GM18870 (cell line): ENCODE results near the gene ZNF398.
A peak's percentile ranks its signal among the peaks of the same experiment; 100 is the strongest.

Experiments
- ATAC-seq: cut with Tn5 transposase; IDR thresholded peaks from one replicate; pipeline ENCODE4 v1.9.1; 2021; ENCODE audit warnings: moderate library complexity; ENCODE audit not compliant: unreplicated experiment

The ZNF398 gene

DNA sequence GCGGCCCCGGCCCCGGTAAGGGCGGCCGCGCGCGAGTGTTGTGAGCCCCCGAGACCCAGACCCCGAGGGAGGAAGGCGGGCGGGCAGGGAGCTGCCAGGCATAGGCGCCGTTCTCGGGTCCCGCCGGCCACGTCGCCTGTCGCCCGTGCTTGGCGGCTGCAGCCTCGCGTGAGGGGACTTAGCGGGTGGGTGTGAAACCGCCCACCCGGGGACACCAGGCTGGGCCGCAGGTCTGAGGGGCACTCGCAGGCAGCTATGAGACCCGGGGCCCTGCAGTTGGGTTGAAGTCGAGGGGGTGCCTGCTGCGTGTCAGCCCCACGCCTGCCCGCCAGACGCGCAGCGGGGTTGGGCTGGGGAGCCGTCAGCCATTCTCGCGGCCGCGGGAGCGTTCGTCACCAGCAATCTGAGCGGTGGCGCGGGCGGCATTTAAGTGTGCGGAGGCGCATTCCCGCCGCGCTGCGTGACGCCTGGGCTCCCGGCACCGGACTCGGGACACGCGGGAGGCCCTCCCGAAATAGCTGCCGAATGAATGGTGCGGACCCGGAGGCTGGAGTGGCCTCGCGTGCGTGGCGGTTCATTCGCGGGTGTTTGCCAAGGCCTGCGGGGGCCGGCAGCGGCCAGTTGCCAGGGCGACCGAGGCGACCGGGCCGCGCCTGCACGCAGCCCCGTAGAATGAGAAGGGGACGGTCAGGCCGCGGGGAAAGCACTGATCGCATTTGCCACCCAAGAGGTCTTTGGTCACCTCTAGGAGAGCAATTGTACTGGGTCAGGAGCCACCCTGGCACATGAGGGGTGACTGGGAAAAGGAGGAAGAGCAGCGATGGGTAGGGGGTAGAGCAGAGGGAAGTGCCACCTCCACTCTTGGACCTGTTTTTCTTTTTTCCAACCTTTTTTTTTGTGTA is 750 bp downstream of the ZNF398 start:
- peak; percentile 15 for ATAC-seq

DNA sequence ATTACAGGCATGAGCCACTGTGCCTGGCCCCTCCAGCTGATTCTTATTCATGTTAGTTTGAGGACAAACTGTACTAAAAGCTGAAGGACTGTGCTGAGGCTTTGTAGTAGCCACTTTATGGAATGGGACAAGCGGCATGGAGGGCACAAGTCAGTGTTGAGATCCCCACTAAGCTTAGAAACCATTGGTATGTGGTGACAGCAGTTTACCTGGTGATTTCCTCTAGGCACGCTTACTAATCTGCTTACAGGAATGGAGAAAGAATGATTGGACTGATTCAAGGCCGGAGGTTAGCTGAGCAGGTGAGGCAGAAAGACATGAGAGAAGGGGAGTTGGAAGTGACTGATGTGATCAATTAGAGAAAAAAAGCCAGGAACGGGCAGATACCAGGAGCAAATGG is 3.7 kb downstream of the ZNF398 start:
- no peak for ATAC-seq

DNA sequence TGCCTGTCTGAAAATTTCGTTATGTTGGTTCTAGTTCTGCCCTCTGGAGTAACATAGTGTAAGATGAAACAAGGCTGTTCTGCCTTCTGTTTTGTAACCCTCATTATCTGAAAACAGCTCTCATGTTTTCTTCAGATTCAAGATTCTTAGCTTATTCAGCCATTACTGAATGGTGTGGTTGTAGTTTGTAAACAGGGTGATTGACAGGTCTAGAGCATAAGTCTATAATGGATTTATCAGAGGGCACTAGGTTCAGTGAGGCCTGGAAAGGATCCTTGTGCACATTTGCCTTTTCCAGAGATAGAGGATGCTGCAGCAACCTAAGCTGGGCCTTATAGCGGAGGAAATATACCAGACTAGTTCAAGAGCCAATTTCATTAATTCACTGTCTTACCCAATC is 6.1 kb downstream of the ZNF398 start:
- no peak for ATAC-seq

DNA sequence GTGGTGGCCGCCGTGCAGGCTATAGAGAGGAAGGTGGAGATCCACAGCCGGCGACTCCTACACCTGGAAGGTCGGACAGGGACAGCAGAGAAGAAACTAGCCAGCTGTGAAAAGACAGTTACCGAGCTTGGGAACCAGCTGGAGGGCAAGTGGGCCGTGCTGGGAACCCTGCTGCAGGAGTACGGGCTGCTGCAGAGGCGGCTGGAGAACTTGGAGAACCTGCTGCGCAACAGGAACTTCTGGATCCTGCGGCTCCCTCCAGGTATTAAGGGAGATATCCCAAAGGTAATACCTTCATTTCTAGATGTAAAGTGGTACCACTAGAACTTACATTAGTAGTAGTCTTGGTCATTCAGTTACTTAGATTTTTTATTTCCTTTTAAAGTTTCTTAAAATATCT is 6.8 kb downstream of the ZNF398 start:
- ATAC-seq: no peak

DNA sequence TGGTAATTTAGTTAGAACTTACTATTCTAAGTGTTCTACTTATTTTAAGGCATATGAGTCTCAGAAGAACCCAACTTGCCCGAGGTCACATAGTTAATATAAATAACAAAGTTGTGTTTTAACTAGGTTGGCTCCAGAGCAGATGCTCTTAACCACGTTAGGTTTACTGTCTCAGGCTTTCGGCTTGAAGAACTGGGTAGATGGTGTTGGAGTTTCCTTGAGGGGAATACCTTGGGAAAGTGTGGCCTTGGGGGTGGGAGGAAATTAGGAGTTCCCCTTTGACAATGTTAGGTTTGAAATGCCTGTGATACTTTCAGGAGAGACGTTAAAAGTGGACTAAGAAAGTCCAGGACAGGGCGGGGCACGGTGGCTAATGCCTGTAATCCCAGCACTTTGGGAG is 9.6 kb downstream of the ZNF398 start:
- no peak for ATAC-seq

DNA sequence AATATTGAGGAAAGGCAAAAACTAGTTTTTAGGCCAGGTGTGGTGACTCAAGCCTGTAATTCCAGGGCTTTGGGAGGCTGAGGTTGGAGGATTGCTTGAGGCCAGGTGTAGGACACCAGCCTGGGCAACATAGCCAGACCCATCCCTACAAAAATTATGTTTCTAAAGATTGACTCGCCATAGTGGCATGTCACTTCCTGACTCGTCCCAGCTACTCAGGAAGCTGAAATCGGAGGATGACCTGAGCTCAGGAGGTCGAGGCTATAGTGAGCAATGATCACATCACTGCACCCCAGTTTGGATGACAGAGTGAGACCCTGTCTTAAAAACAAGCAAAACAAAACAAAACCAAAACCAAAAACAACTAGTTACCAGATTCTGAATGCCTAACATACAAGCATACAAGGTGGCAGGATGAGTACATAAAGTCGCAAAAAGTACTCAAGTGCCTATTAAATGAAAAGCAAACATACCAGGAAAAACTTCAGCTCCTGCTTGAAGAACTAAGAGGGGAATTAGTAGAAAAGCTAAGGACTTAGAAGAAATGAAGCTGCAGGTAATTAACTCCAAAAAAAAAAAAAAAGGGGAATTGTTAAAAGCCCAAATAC is 14.1 kb downstream of the ZNF398 start:
- no peak for ATAC-seq

DNA sequence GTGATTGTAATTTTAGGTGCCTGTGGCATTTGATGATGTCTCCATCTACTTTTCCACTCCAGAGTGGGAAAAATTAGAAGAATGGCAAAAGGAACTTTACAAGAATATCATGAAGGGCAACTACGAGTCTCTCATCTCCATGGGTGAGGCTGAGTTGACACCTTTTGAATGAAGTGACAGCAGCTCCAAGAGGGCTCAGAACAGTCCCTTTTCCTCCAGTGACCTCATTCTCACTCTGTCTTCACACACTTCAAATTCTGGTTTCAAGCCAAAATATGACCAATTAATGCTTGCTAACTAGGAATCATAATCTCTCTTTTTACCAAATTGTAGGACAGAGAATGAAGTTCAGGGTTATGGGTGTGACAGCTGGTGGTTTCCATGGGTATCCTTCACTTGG is 18.9 kb downstream of the ZNF398 start:
- no peak for ATAC-seq

DNA sequence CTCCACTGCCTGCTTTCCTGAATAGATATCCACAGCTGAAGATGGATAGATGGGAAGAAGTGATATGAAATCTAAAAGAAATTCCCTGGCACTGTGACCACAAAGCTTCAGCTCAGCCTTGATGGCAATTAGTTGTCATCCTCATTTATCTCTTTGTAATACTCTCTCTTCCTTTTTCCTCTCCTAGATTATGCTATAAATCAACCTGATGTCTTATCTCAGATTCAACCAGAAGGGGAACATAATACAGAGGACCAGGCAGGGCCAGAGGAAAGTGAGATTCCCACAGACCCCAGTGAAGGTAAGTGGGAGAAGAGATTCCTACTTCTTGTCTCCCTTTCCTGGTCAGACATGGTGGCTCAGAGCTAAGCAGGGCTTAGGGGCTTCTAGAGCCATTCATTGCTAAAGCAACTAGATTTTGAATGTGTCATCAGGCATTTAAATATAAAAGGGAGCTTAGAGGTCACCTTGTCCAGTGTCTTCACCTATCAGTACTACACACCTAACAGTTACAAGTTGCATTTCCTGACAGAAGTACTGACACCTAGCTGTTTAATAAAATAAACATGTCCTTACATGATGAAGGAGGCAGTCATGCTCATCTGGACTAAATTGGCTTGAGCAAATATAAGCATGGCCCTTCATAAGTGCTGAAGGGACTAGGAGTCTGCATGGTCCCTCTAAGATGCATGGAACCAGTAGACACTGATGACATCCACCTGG is 19.5 kb downstream of the ZNF398 start:
- no peak for ATAC-seq

DNA sequence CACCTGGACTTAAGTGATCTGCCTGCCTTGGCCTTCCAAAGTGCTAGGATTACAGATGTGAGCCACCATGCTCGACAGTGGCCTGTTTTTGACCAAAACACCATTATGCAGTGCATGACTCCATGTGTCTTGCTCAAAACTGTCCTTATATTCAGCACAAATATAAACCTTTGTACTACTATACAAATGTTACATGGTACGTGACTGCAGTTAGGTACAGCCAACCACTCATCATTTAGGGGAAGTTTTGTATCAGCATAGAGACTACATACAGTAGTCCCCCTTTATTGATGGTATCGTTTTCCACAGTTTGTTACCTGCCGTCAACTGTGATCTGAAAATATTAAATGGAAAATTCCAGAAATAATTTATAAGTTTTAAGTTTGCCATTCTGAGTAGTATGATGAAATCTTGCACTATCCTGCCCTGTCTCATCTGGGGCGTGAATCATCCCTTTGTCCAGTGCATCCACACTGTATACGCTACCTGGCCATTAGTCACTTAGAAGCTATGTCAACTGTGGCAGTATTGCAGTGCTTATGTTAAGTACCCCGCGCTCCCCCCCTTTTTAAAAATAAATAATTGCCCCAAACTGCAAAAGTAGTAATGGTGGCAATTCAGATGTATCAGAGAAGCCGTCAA is 24.8 kb downstream of the ZNF398 start:
- ATAC-seq: no peak

DNA sequence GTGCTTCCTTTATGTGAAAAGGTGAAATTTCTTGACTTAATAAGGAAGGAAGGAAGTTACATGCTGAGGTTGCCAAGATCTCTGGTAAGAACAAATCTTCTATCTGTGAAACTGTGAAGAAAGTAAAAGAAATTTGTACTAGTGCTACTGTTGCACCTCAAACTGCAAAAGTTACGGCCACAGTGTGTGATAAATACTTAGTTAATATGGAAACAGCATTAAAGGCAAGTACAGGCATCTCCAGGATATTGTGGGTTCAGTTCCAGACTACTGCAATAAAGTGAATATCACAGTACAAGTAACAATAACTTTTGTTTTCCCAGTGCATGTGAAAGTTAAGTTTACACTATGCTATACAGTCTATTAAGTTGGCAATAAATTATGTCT is 25.3 kb downstream of the ZNF398 start:
- no peak for ATAC-seq

DNA sequence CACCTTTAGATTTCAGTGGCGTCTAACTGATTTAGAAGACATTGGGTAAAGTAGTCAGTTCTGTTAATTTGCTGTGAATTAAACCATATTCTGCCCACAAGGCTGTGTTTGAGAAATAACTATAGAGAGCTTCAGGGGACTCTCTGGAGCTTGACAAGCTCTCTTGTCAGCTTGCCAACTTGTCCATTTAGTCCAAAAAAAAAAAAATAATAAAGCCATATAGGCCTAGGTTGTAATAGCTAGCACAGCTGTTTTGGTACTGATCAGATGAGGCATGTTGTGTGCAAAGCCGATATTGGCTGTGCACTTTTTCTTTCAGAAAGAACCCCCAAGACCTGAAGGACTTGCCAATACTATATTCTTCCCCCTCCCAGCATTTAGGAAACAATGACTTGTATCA is 27.9 kb downstream of the ZNF398 start:
- ATAC-seq: no peak

DNA sequence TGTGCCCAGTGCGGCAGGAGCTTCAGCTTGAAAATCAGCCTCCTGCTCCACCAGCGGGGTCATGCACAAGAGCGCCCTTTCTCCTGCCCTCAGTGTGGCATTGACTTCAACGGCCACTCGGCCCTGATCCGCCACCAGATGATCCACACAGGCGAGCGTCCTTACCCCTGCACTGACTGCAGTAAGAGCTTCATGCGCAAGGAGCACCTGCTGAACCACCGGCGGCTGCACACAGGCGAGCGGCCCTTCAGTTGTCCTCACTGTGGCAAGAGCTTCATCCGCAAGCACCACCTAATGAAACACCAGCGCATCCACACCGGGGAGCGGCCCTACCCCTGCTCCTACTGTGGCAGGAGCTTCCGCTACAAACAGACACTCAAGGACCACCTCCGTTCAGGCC is 32.0 kb downstream of the ZNF398 start:
- no peak for ATAC-seq

DNA sequence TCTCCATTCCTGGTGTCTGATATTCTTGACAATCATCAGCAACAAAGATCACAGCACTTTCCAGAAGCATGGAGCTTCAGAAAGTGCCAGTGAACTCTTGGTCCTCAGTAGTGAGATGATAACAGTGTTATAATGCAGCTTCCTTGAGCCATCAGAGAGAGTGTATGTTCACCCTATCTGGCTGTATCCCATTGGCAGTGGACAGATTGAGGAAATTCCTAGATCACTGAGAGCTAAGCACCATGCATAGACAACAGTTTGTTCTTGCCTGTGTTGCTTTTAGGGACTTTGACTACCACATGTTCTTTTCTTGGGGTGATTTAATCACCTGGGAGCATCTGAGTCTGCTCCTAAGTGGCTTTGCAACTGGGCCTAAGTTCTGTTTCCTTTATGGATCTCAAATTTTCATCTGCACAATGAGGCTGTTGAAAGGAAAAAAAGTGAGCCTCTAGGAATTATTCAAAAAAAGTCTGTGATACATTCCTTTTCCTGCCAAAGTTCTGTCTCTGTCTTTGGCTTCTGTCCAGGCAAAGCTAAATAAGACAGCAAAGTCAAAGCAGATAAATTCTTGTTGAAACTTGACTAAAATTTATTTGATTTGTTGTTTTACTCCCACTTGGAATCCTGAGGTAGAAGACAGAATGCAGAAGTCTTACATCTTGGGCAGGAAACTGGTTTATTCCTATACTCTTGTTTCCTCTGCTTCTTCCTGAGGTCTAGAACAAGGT is 33.6 kb downstream of the ZNF398 start:
- no peak for ATAC-seq

DNA sequence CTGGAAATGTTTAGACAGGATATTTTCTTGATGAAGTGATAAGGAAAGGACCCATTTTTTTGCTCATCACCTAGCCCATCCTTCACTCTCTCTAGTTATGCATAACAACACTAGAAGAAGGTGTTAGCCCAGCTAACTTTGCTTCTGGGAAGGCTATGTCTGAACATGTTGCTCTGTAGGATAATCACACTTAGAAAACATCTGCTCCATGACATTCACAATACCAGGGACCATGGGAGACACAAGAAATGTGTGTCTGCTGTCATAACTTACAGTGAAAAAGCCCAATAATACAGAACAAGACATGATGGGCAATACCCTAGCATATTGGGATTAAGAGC is 34.2 kb downstream of the ZNF398 start:
- ATAC-seq: no peak

DNA sequence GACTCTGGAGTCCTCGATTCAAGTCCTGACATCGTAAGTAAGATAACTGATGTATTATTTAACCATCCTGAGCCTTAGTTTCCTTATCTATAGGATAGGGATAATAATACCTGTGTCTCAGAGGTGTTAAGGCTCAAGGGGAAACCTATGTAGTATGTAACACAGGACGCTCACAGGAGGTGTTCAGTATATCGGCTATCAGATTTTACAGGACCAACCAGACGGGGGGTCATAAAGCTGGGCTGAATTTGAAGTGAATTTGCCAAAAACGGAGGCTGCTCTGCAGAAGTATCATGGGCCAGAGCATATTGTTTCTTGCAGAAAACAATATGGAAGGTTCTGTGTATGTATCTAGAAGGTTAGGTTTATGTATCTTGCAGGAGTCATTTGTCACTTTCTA is 37.0 kb downstream of the ZNF398 start:
- ATAC-seq: no peak

DNA sequence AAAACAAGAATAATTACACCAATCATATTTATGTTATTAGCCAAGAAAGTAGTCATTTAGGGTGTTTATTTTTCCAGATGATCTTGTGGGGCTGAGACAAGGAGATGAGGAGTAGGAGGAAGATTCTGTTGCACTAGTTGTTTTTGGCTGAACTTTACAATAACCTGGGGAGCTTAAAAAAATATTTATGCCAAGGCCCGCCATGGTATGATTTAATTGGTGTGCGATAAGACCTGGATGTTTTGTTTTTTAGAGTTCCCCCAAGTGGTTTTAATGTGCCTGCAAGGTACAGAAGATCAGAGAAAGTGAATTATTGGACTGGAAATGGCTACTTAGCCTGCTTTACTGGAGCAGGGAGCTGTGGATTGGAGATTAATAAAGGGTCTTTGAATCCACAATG is 41.0 kb downstream of the ZNF398 start:
- ATAC-seq: no peak

DNA sequence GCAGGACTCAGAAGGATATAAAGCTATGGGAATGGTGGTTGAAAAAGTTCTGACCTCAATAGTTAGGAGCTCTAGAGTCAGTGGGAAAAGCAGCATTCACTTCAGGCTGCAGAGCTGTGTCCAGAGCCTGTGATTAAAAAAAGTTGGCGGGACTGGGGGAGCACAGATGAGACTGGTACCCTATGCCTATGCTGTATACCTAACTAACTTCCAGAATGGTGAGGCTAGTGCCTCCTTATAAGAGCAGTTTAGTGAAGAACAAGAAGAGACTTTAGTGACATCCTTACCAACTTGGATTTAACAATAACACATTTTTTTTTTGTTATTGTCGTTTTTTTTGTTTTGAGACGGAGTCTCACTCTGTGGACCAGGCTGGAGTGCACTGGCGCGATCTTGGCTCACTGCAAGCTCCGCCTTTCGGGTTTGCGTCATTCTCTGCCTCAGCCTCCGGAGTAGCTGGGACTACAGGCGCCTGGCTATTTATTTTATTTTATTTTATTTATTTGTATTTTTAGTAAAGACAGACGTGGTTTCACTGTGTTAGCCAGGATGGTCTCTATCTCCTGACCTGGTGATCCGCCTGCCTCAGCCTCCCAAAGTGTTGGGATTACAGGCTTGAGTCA is 41.5 kb downstream of the ZNF398 start:
- no peak for ATAC-seq

DNA sequence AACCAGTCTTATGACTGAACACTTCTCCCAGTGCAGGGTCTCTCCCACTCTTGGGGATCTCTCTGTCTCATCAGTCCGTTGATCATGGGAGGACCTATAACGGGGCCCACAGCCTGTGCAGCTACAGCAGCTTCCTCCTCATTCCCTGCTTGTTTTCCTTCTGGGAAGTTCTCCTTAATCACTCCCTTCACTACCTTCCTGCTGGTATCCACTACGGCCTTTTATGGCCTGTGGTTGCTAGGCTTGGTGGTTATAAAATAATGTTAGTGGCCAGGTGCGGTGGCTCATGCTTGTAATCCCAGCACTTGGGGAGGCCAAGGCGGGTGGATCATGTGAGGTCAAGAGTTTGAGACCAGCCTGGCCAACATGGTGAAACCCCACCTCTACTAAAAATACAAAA is 44.6 kb downstream of the ZNF398 start:
- no peak for ATAC-seq

DNA sequence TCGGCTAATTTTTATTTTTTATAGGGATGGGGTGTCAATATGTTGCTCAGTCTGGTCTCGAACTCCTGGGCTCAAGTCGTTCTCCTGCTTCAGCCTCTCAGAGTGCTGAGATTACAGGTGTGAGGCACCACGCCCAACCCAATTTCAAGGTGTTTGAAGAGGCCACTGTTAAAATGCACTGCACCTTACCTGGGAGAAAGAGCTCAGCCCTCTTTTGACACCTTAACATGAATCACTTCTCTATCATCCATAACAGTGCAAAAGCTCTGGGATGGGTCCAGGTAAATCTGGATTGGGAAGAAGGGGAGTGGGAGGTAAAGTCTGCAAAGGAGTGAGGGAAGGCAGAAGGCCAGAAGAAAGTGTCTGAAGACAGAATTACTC is 47.5 kb downstream of the ZNF398 start:
- no peak for ATAC-seq
